Endothelial cell of umbilical vein (primary cell): ENCODE data around the gene CARD11. TPM values are rescaled to one million over a fixed set of nuclear protein-coding genes. Genes with fewer than 3 reads are reported as not detected.

Source experiments
- BruUV-seq: library from RNA; stranded (reverse); fragments of 400-500 nt; replicated peaks from 2 replicates; lab custom pipeline; 2021; lab: Mats Ljungman, UMichigan
- CTCF ChIA-PET: fragments of 300-600, 350-600 bp; sonication (Branson Sonifier 250); formaldehyde crosslinking; loops from one replicate; lab custom pipeline; 2021; ENCODE audit warnings: antibody characterized with exemption, inconsistent platforms; lab: Charles Lee
- POLR2A ChIA-PET: fragments of 300-600, 350-600 bp; sonication (Branson Sonifier 250); formaldehyde crosslinking; loops from one replicate; lab custom pipeline; 2021; ENCODE audit warnings: antibody characterized with exemption, inconsistent platforms; lab: Charles Lee
- DNase-seq: peaks from one replicate; pipeline ENCODE4 v3.0.0-alpha.2; 2011; ENCODE audit warnings: low read depth, low spot score
- FAIRE-seq: peaks from 2 replicates; lab custom pipeline; 2011; peaks lifted over from hg19 to GRCh38; lab: Jason Lieb, UNC
- H2AFZ ChIP-seq: 2 replicates; pipeline ENCODE4 v1.6.0; 2012; ENCODE audit warnings: low read depth, low read length, control low read depth, inconsistent platforms
- H3K27ac ChIP-seq: 2 replicates; pipeline ENCODE4 v1.5.1; 2011; ENCODE audit warnings: low read depth, mild to moderate bottlenecking, control low read depth, low read length, moderate library complexity; ENCODE audit not compliant: insufficient read depth
- H3K27me3 ChIP-seq, 2 experiments: 2 replicates each; pipeline versions ENCODE4 v1.6.0 to v1.6.1; 2011; ENCODE audit warnings: low read length in 2 of 2, mixed read lengths in 1 of 2; ENCODE audit not compliant: control insufficient read depth in 2 of 2, insufficient read depth in 2 of 2
- H3K36me3 ChIP-seq, 2 experiments: 2 replicates in 1 of 2; 3 replicates in 1 of 2; pipeline ENCODE4 v1.5.1; 2011; ENCODE audit warnings: low read length in 2 of 2, mild to moderate bottlenecking in 1 of 2, moderate library complexity in 1 of 2; ENCODE audit not compliant: control insufficient read depth in 2 of 2, insufficient read depth in 2 of 2; ENCODE audit errors: extremely low read depth in 1 of 2
- H3K4me1 ChIP-seq: 3 replicates; pipeline ENCODE4 v1.5.1; 2011; ENCODE audit warnings: mild to moderate bottlenecking, low read length; ENCODE audit not compliant: control insufficient read depth, insufficient read depth; ENCODE audit errors: extremely low read depth
- H3K4me2 ChIP-seq: 2 replicates; pipeline ENCODE4 v1.6.1; 2011; ENCODE audit warnings: low read length, control low read depth, mixed read lengths; ENCODE audit not compliant: insufficient read depth
- H3K4me3 ChIP-seq, 3 experiments: fragments of 200-600 bp in 1 of 3; sonication (generic), shearing (Covaris generic) in 1 of 3; replicated peaks in 1 of 3; 2 replicates each; pipeline ENCODE4 v1.5.1; 2011 to 2016; ENCODE audit warnings: control low read depth in 3 of 3, low read length in 3 of 3, mild to moderate bottlenecking in 2 of 3, inconsistent platforms in 1 of 3, low read depth in 1 of 3, moderate library complexity in 1 of 3; ENCODE audit not compliant: insufficient read depth in 1 of 3
- H3K79me2 ChIP-seq: 2 replicates; pipeline ENCODE4 v1.6.0; 2012; ENCODE audit warnings: low read length, inconsistent platforms; ENCODE audit not compliant: control insufficient read depth, insufficient read depth
- H3K9ac ChIP-seq: replicated peaks from 2 replicates; pipeline ENCODE3; 2011; ENCODE audit warnings: low read length, control low read depth; ENCODE audit not compliant: insufficient read depth; ENCODE audit errors: extremely low read depth
- H3K9me1 ChIP-seq: replicated peaks from 3 replicates; pipeline ENCODE4 v1.6.0; 2011; ENCODE audit warnings: mild to moderate bottlenecking, low read length; ENCODE audit not compliant: control insufficient read depth, insufficient read depth; ENCODE audit errors: extremely low read depth
- H3K9me3 ChIP-seq: replicated peaks from 2 replicates; pipeline ENCODE4 v1.5.1; 2012; ENCODE audit warnings: low read length, inconsistent platforms; ENCODE audit not compliant: control insufficient read depth, insufficient read depth
- H4K20me1 ChIP-seq: replicated peaks from 2 replicates; pipeline ENCODE3; 2011; ENCODE audit warnings: mild to moderate bottlenecking, low read length; ENCODE audit not compliant: control insufficient read depth, insufficient read depth; ENCODE audit errors: extremely low read depth
- EZH2 ChIP-seq: IDR thresholded peaks from 2 replicates; pipeline ENCODE4 v1.6.1; 2012; ENCODE audit warnings: borderline replicate concordance, low read depth, mild to moderate bottlenecking, moderate library complexity, low read length, inconsistent platforms; ENCODE audit not compliant: severe bottlenecking
- FOS ChIP-seq: IDR thresholded peaks from 2 replicates; pipeline ENCODE4 v1.6.1; 2011; ENCODE audit warnings: mild to moderate bottlenecking, low read length, moderate library complexity, borderline replicate concordance; ENCODE audit not compliant: insufficient read depth
- GATA2 ChIP-seq: IDR thresholded peaks from 2 replicates; pipeline ENCODE4 v1.7.0; 2011; ENCODE audit warnings: low read depth, mild to moderate bottlenecking, moderate library complexity, mixed read lengths, low read length; ENCODE audit not compliant: insufficient read length, insufficient read depth
- JUN ChIP-seq: IDR thresholded peaks from 2 replicates; pipeline ENCODE4 v1.6.1; 2011; ENCODE audit warnings: borderline replicate concordance, low read depth; ENCODE audit not compliant: insufficient read length, insufficient read depth
- MYC ChIP-seq: IDR thresholded peaks from one replicate; pipeline ENCODE4 v1.6.1; 2011; ENCODE audit warnings: mild to moderate bottlenecking, low read depth, low read length
- POLR2A ChIP-seq: IDR thresholded peaks from 2 replicates; pipeline ENCODE4 v1.6.1; 2012; ENCODE audit warnings: low read depth, mild to moderate bottlenecking, control low read depth, low read length
- POLR2AphosphoS5 ChIP-seq: IDR thresholded peaks from 2 replicates; pipeline ENCODE4 v1.6.1; 2012; ENCODE audit warnings: low read depth, mild to moderate bottlenecking, control low read depth, low read length, moderate library complexity; ENCODE audit not compliant: insufficient read depth
- dilution Hi-C: fragments of 300-500 bp; cut with MboI; formaldehyde crosslinking; loops from one replicate; pipeline ENCODE4 v1.15.0; 2019; ENCODE audit warnings: low sequenced_read_pairs; ENCODE audit not compliant: extremely low pct_ligation_motif_present
- intact Hi-C: fragments of 100-400 bp; cut with micrococcal nuclease; formaldehyde crosslinking; loops from one replicate; pipeline ENCODE4 v1.10.0; 2022
- polyA plus RNA-seq, 4 experiments: library from polyadenylated mRNA; depleted of rRNA in 3 of 4; stranded (reverse) in 3 of 4; unstranded in 1 of 4; fragments of >200 nt; gene quantifications; 2 replicates each; pipeline versions ENCODE4 v1.2.1 to v1.2.3, GENCODE V29; 2011 to 2012; ENCODE audit warnings: missing spikeins in 1 of 4
- total RNA-seq: library from RNA; stranded (reverse); gene quantifications from 2 replicates; pipeline ENCODE4 v1.2.3, GENCODE V29; 2021
- TF ChIP-seq, protein P1 (sequence below): IDR thresholded peaks from 2 replicates; pipeline ENCODE4 v1.6.1; 2011; ENCODE audit not compliant: insufficient read depth, insufficient read length
- TF ChIP-seq, protein P2 (sequence below), 2 donors: IDR thresholded peaks; 1 replicate in 1 of 2; 2 replicates in 1 of 2; pipeline ENCODE4 v1.5.1; 2011; ENCODE audit warnings: low read length in 2 of 2, mild to moderate bottlenecking in 2 of 2, moderate library complexity in 2 of 2, control low read depth in 1 of 2, inconsistent platforms in 1 of 2, low read depth in 1 of 2; ENCODE audit not compliant: insufficient read depth in 1 of 2; ENCODE audit errors: extremely low read depth in 1 of 2

The CARD11 gene
- total and polyA plus RNA-seq, 2 donors (not counting 3 experiments of a cell fraction or from before 2014, with no cell fraction given) = 20.4 to 41.8 TPM

DNA sequence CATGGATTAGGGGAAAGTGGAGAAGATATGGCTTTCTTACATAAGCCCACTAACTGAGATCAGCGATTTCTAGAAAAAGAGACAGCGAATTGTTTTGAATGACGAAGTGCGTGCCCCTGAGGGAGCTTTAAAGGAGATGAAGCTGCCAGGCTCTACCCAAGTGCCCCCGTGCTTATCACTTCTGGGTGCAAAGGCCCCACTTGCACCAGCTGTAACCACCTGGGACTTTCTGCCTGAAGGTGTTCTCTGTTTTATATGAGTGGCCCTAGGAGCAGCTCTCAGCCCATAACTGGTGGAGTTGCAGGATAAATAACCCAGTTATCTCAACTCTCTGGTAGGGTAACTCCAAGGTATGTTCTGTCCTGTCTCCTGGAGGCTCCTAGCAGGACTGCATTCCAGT lies 20.4 kb upstream of the CARD11 start:
- ChIA-PET CTCF (no interaction called here), POLR2A (no interaction called here)
- no peak overlapping the region for H3K9ac ChIP-seq
- H3K27me3 ChIP-seq = peaks cover 4 to 10% of the 10 kb centered on the region in 2 experiments
- no peaks in the 10 kb centered on the region for H3K79me2 ChIP-seq
- no peaks in the 10 kb centered on the region for H3K9me3 ChIP-seq
- DNase-seq = no peak
- H4K20me1 ChIP-seq = no peaks in the 10 kb centered on the region
- H2AFZ ChIP-seq = no peak overlapping the region
- no peak overlapping the region for H3K4me2 ChIP-seq
- H3K36me3 ChIP-seq = no peaks in the 10 kb centered on the region
- TF ChIP-seq POLR2AphosphoS5 (no peak), MYC (no peak), POLR2A (no peak), GATA2 (no peak), EZH2 (no peak), JUN (no peak), FOS (no peak)
- TF ChIP-seq, protein P1, sequence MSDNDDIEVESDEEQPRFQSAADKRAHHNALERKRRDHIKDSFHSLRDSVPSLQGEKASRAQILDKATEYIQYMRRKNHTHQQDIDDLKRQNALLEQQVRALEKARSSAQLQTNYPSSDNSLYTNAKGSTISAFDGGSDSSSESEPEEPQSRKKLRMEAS = no peak
- TF ChIP-seq, protein P2, sequence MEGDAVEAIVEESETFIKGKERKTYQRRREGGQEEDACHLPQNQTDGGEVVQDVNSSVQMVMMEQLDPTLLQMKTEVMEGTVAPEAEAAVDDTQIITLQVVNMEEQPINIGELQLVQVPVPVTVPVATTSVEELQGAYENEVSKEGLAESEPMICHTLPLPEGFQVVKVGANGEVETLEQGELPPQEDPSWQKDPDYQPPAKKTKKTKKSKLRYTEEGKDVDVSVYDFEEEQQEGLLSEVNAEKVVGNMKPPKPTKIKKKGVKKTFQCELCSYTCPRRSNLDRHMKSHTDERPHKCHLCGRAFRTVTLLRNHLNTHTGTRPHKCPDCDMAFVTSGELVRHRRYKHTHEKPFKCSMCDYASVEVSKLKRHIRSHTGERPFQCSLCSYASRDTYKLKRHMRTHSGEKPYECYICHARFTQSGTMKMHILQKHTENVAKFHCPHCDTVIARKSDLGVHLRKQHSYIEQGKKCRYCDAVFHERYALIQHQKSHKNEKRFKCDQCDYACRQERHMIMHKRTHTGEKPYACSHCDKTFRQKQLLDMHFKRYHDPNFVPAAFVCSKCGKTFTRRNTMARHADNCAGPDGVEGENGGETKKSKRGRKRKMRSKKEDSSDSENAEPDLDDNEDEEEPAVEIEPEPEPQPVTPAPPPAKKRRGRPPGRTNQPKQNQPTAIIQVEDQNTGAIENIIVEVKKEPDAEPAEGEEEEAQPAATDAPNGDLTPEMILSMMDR (IDR thresholded peaks at IDR 0.05; ENCODE audit: extremely low read depth in 1 of 2, insufficient read depth in 1 of 2, low read depth in 1 of 2, low read length in 2 of 2) = no peak
- no peak overlapping the region for H3K4me3 ChIP-seq
- H3K9me1 ChIP-seq = no peaks in the 10 kb centered on the region
- dilution Hi-C loops = no loop called here
- no peak overlapping the region for H3K27ac ChIP-seq
- FAIRE-seq = no peak
- BruUV-seq = no TSS peak
- H3K4me1 ChIP-seq = no peaks in the 10 kb centered on the region
- intact Hi-C loops = no loop called here
